ENCODE results near the gene ANKMY1.
"Not testable (repeated sequence)": the region's sequence is repeated elsewhere in the genome, so short reads cannot be mapped to it uniquely, and the experiment has no call there.

Gene ANKMY1

GRCh38 chr2:240503375-240503774, 54.4 kb downstream of the ANKMY1 start:
- DNase-seq (ENCODE audit: low spot score): no peak

DNA sequence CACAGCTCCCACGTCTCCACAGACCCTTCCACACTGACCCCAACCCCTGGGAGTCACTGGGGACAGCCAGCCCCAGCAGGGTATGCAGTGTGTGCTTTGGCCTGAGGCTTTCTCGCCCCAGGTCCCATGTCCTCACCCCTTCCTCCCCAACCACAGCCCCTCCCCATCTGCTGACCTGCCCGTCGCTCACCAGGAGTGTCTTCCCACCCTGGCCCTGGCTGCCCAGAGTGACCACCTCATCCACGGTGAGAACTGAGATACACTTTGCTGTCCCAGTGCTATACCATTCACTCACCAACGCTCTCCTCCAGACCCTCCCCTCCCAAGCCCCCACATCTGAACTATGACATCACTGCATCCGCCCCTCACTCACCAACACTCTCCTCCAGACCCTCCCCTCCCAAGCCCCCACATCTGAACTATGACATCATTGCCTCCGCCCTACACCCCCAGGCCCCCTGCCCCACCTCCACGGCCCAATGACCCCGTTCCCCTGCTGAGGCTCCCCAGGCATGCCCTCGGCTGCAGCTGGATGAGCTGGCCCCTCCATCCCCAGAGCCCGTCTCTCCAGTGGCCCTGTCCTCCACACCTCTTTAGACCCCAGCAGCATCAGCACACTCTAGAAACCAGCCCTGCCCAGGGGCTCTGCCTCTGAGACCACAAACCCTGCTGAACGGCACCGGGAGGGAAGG, 55.2 kb downstream of the ANKMY1 start:
- DNase-seq (ENCODE audit: low spot score): no peak

- no peak for DNase-seq (ENCODE audit: low spot score)
These were observed 55.7 kb downstream of the ANKMY1 start for GRCh38 chr2:240502059-240502429.

- no peak for DNase-seq (ENCODE audit: low spot score)
These were observed 56.2 kb downstream of the ANKMY1 start for GRCh38 chr2:240501531-240501991.

DNA sequence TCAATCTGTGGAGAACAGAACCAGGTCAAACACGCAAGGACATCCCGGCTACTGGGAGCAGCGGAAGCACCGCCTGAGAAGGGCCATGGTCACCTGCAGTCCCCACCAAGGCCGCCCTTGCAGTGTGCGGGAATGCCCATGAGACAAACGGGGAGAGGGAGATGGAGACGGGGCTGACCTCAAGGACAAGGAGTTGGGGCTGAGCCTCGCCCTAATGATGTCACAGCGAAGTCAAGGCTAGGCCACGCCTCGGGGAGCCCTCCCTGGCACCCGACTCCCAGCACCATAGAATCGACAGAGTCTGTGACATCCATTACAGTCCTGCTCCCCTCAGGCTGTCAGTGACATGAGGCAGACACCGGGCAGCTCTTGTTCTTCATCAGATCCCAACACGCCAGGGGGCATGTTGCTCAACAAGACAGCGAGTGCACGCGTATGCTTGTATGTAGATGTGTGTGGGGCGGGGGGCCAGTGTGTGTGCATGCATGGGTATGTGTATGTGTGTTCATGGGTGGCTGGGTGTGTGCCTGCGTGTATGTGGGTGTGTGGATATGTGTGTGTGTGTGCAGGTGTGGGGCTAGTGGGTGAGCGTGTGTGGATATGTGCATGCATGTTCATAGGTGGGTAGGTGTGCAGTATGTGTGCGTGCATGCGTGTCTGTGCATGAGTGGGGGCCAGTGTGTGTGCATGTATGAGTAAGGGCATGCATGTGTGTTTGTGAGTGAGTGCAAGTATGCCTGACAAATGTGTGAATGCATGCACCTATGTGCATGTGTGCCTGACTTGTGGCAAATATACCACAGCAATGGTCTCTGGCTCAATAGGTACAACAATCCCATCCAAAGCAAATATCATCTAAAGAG, 57.0 kb downstream of the ANKMY1 start:
- no peak for DNase-seq (ENCODE audit: low spot score)

DNA sequence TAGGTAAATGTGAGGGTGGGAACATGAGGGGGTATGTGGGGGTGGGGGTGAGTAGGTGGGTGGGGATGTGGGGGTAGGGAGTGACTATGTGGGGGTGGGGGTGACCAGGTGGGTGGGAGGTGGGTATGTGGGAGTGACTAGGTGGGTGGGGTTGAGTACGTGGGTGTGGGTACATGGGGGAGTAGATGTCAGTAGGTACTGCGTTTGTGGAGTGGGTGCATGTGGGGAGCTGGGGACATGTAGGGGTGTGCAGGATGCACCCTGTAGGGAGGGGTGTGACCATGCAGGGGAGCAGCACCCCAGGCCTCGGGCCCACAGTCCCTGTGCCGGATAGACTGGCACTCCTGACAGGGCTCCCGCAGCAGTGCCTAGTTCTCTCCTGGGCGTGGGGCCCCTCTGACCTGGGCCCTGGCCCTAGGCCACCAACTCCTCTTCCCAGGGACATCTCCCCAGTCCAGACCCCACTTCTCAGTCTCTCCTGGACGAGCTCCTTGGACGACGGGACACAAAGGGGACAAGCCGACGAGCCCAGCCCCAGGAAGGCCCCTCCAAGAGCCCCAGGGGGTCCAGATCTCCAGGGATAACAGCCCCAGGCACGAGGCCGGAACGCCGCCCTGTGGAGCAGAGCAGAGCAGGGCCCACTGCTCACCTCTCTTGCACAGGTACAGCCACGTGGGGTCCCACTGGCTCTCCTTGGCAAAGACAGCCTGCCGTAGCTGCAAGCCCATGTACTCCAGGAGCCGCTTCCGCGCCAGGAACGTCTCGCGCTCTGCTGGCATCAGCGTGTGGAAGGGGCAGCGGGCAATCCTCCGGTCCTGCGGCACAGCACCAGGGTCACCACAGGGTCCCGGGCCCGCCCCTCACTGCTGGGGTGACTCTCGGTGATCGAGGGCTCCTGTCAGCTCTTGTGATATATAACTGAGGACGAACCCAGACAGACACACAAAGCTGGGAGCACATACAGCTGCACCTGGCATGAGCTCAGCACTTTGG, 58.2 kb downstream of the ANKMY1 start:
- no peak for DNase-seq (ENCODE audit: low spot score)

DNA sequence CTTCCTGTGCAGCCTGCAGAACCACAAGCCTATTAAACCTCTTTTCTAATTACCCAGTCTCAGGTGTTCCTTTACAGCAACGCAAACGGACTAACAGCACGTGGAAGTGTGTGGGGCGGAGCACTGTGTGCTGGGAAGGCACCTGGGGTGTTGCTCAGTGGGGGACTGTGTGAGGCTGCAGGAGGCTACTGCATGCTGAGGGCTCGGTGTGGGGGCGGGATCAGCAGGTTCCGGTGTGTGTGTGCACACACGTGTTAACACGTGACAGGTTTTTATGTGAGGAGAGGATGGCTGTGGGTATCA, 58.9 kb downstream of the ANKMY1 start:
- DNase-seq (ENCODE audit: low spot score): no peak

DNA sequence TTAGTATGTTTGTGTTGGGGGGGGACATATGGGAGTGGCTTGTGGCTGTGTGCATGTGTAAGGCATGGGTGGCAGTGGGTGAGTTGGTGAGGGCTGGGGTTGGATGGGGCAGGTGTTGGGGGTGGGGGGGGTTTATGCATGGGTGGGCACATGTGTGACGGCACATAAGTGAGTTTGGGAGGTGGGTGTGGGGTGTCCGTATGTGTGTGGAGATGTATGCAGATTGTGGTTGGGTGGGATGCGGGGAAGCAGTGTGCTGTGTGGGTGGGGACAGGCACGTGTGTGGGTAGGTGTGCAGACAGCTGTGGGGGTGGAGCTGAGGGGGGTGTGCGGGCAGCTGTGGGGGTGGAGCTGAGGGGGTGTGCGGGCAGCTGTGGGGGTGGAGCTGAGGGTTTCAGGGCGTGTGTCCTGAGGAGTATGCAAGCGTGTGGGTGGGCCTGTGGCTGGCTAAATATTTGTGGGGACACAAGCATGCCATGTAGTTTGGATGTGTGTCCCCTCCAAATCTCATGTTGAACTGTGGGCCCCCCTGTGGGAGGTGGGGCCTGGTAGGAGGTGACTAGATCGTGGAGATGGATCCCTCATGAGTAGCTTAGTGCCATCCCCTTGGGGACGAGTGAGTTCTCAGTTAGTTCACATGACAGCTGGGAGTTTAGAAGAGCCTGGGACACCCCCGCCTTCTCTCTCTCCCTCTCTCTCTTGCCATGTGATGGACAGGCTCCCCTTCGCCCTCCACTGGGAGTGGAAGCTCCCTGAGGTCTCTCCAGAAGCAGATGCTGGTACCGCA, 59.4 kb downstream of the ANKMY1 start:
- DNase-seq (ENCODE audit: low spot score): no peak

- DNase-seq (ENCODE audit: low spot score): peak; percentile 6
These were observed 60.7 kb downstream of the ANKMY1 start for GRCh38 chr2:240497082-240497481.

DNA sequence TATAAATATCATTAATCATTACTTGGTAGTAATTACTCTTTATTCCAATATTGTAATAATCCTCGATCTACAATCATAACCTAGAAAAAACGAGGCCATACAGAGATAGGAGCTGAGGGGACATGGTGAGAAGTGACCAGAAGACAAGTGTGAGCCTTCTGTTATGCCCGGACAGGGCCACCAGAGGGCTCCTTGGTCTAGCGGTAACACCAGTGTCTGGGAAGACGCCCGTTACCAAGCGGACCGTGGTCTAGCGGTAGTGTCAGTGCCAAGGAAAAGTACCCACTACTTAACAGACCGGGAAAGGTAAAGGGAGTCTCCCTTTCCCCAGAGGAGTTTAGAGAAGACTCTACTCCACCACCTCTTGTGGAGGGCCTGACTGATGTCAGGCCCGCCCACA, 62.8 kb downstream of the ANKMY1 start:
- not testable (repeated sequence) for DNase-seq (ENCODE audit: low spot score)

DNA sequence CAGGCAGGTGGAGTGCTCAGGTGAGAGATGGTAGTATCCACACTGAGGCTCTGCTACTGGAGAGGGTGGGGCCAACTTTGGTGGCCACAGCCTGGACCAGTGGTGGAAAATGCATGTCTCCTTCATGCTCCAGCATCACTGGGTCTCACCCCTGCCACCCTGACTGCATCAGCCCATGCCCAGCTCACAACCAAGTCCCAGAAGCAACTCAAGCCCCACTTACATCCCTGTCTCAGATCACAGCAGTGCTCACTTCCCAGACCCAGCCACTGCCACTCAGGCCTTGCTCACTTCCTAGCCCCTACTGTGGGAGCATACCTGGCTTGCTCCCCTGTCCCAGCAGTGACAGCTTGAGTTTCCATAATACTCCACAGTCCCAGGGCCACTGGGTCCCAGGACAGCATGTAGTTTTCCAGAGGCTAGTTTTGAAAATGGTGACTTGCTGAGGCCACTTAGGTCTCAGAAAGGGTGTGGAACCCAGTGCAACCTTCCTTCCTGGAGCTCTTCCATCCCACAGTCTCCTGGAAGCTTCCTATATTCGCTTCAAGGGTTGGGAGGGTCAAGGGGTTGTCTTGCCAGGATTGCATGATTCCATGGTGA, 63.5 kb downstream of the ANKMY1 start:
- no peak for DNase-seq (ENCODE audit: low spot score)

GRCh38 chr2:240491483-240491882, 66.3 kb downstream of the ANKMY1 start:
- DNase-seq (ENCODE audit: low spot score): no peak

DNA sequence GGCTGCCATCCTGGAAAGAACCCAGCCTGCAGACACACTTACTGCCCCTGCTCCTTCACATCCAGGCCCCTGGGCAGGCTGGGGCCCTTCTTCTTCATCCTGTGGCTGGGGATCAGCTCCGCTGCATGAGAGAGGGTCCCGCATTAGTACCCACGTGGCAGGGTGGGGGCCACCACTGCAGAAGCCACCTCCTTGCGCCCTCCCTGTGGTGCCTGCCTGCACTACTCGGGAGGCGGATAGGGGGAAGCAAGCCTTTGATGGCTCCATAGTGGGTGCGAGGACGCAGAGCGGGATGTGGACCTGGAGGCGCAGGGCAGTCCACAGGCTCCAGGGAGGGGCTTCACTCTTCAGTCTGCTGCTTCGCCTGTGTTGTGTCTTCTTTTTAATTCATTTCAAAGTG, 75.6 kb downstream of the ANKMY1 start:
- DNase-seq (ENCODE audit: low spot score): no peak

DNA sequence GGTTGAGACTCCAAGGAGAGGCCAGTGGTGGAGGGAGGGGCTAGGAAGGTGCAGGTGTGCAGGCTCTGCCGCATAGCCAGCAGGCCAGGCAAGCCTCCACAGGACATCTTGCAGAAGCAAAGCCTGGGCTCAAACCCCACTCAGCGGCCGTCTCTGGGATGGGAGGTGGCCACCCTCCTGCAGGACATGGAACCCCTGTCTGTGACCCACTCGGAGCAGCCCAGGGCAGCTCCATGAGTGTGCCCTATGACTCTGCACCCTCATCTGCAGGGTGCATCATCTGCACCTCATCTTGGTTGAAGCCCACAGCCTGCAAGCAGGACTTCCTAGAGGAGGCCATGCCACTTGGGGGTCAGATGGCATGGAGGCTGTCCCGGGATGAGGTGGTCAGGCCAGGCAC, 76.1 kb downstream of the ANKMY1 start:
- DNase-seq (ENCODE audit: low spot score): no peak

DNA sequence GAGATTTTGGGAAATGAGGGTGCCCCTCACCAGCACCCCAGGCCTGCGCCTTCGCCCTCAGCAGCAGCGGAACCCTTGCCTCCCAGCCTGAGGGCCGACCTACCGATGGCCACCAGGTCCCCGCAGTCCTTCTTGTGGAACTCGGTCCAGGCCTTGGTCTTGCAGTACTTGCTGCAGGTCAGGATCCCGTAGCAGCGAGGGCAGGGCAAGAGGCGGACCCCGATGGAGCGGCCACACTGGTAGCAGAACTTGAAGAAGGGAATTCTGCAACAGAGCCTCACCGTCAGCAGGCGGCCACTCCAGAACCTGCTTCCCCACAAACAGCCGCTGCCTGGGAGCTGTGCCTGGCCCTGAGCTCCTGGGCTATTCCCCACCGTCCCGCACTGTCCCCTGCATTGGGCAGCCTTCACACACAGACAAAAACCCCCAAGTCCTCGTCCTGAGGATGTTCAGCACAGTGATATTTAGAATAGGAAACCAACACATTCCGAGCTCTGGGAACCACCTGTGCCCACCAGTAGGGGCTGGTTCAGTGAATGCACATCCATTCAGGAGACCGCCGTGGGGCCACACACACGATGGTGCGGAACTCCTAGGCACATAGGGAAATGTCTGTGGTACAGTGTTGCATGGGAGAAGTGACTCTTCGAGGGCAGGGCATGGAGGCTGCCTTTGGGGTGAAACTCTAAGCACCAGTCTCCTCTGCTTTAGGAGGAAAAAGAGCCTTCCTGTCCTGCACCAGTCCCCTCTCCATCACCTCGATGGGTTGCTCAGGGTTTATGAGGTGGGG, 76.8 kb downstream of the ANKMY1 start:
- DNase-seq (ENCODE audit: low spot score): no peak

GRCh38 chr2:240479111-240479501, 78.7 kb downstream of the ANKMY1 start:
- DNase-seq (ENCODE audit: low spot score): no peak

- DNase-seq (ENCODE audit: low spot score): no peak
These were observed 79.3 kb downstream of the ANKMY1 start for GRCh38 chr2:240478346-240479110.

DNA sequence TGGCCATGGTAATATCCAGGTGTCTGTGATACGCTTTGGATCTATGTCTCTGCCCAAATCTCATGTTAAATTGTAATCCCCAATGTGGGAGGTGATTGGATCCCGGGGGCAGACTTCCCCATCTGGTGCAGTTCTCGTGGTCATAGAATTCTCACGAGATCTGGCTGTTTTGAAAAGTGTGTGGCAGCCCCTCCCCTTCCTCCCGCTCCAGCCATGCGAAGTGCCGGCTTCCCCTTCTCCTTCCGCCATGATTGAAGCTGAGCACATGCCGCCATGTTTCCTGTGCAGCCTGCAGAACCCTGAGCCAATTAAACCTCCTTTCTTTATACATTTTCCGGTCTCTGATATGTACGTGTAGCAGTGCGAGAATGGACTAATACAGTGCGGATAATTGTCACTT, 79.9 kb downstream of the ANKMY1 start:
- DNase-seq (ENCODE audit: low spot score): no peak

- no peak for DNase-seq (ENCODE audit: low spot score)
These were observed 84.6 kb downstream of the ANKMY1 start for GRCh38 chr2:240473211-240473610.
